Urothelium cell line (cell line): ENCODE results near the gene SLC43A3.

Experiments
- DNase-seq: peaks from one replicate; pipeline ENCODE4 v3.0.0; 2011; ENCODE audit warnings: low spot score, mixed read lengths
- FAIRE-seq: peaks from 2 replicates; lab custom pipeline; 2011; peaks lifted over from hg19 to GRCh38; lab: Jason Lieb, UNC

The SLC43A3 gene

GRCh38 chr11:57430952-57431351 lies 4.0 kb upstream of the SLC43A3 start:
- FAIRE-seq, result no peak
- no peak for DNase-seq

DNA sequence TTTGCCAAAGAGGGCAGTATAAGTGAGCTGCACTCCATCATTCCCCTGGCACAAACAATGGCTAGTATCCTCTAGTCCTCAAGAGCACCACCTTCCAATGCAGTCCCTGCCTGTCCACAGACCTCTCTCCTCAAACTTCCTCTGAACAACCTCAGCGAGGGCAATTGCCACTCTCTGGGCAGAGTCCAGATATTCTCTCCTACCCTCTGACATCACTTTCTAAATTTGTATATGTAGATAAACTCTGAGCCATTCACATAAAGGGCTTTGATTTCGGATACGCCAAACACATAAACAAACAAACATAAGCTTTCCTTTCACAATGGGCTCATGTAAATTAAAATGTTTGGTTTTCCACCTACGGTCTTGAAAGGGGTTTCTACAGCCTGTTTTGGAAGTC lies 3.0 kb upstream of the SLC43A3 start:
- no peak for FAIRE-seq
- no peak for DNase-seq

GRCh38 chr11:57428643-57429042 lies 1.7 kb upstream of the SLC43A3 start:
- FAIRE-seq (no peak), DNase-seq (no peak)

GRCh38 chr11:57427727-57428082 lies 784 bp upstream of the SLC43A3 start:
- no peak for FAIRE-seq

GRCh38 chr11:57426439-57426928 lies 437 bp downstream of the SLC43A3 start:
- DNase-seq (no peak), FAIRE-seq (no peak)

More at GRCh38 chr11:57427727-57428082, 784 bp upstream of the SLC43A3 start:
- DNase-seq, result no peak

DNA sequence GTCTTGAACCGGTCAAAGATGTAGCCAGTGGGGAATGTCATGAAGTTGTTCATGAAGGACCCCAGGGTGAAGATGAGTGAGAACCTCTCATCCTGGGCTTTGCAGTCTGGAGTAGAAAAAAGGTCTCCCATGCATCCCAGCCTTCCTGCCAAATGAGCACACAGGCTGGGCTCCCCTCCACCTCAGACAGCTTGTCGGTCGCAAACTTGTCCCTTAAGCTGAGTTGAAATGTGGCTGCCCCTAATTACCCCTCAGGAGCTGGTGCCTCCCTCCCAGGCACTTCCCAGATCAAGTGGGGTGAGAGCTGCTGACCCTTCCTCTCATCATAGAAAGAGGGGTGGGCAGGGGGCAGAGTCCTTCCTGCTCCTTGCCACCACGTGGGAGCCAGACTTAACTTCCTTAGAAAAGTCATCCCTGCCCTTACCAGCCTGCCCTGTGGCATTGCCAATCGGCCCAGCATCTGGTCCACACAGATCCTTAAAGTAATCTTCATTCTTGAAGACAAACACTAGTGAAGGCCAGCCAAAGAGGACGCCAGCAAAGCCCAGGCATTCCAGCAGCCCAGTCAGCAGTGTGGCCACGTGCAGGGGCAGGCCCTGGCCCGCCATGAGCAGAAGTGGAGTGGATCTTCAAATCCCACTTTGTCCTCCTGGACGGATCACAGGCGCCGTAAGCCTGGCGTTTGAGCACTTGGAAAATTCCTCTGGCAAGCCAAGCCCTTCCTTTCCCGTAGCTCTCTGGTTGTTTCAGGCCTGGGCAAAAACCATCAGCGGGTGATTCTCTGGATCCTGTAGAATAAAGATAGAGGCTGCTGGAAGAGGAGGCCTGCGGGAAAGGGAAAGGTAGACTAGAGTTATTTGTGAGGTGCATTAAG lies 1.1 kb downstream of the SLC43A3 start:
- no peak for DNase-seq
- no peak for FAIRE-seq

- DNase-seq, result peak; percentile 84
- peak; percentile 90 for FAIRE-seq
These were observed 1.9 kb downstream of the SLC43A3 start for GRCh38 chr11:57424792-57425564.

DNA sequence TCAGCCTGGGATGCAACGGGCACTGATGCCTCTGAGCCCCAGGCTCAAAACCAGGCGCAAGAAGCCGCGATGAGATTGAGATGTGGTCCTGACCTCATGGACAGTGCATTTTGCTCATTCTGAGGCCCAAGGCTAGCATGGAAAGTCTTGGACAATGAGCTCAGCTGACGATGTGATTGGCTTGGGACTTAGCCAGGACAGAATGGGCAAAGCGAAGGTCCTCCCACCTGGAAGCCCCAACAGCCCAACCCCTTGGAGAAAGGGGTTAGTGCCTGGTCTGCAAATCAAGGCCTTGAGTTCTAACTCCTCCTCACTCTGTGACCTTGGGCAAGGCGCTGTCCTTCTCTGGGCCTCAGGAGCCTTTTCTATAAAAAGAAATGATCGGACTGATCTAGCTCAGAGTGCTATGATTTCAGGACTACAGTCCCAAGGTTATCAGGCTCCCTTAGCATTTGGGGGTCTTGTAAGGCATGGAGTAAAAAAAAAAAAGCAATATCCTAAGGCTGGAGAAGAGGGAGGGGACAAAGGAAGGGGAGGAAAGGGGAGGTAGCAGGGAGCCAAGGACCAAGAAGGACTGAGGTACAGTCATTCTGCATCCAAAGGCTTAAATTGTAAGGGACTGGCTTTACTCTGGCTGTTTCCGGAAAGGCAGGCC lies 2.7 kb downstream of the SLC43A3 start:
- DNase-seq (no peak), FAIRE-seq (no peak)

GRCh38 chr11:57422669-57423068 lies 4.3 kb downstream of the SLC43A3 start:
- FAIRE-seq (no peak), DNase-seq (no peak)

DNA sequence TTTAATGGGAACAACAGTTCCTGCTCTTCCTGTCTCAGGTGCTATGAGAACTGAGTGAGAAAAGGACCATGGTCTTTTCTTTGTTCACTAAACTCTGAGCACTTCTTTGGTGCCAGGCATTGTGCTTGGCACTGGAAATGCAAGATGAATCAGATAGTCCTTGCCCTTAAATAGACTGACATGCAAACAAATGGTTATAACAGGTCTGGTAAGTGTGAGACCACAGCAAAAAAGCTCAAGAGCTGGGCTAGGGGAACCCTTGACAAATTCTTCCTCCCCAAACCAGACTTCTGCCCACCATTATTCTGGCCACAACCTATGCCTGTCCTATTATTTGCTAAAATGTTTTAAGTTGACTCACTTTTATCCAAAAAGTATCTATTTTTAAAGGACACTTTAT lies 5.1 kb downstream of the SLC43A3 start:
- DNase-seq (no peak), FAIRE-seq (no peak)

DNA sequence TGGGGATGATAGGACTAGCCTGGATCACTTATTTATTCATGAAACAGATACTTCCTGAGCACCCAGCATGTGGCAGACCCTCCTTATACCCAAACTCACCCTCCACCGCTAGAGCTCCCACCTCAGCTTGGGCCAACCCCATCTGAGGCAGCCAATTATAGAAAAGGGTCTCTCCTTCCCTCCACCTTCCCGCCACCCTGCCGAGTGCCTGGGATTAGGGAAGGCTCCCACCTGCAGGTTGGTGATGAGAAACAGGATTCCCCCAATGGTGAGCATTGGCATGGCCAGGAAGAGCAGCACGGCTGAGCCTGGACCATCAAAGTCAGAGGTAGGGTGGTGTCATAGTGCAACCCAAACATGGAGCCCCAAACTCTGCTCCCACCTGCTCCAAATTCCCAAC lies 5.9 kb downstream of the SLC43A3 start:
- no peak for FAIRE-seq
- DNase-seq, result no peak

- no peak for FAIRE-seq
These were observed 7.8 kb downstream of the SLC43A3 start for GRCh38 chr11:57419146-57419545.

DNA sequence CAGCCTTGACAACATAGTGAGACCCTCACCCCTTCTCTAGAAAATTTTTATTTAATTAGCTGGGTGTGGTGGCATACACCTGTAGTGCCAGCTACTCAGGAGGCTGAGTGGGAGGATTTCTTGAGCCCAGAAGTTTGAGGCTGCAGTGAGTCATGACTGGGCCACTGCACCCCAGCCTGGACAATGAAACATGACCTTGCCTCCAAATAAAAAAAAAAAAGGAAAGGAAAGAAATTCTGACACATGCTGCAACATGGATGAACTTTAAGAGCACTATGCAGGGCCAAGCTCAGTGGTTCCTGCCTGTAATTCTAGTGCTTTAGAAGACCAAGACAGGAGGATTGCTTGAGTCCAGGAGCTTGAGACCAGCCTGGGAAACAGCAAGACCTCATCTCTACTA lies 8.8 kb downstream of the SLC43A3 start:
- DNase-seq, result no peak
- FAIRE-seq, result no peak

More at GRCh38 chr11:57419146-57419545, 7.8 kb downstream of the SLC43A3 start:
- DNase-seq, result no peak

GRCh38 chr11:57417056-57417455 lies 9.9 kb downstream of the SLC43A3 start:
- DNase-seq (no peak), FAIRE-seq (no peak)

GRCh38 chr11:57416436-57416835 lies 10.5 kb downstream of the SLC43A3 start:
- no peak for DNase-seq
- no peak for FAIRE-seq

DNA sequence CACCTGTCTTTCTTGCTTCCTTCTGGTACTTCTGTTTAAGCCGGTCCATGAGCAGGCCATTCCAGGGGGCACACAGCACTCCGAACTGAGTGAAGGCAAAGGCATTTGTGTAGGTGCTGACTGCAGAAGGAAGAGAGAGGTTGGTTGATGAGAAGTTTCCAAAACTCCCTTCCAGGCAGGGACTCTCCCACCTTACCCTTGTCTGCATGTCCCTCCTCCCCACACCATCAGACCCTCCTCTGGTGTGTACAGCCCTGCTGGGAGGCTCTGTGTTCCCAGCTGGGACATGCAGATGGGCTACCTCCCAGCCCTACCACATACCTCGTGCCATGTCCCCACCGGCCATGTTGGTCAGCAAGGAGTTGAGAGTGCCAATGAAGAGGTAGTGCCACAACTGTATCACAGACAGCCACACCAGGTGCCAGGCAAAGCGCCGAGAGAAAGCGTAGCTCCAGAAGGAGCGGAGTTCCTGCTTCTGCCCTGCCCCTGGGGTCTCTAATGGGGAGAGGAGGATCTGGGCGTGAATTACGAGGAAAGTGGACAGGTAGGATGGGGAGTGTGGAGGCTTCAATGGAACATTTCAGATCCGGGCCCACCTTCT lies 12.2 kb downstream of the SLC43A3 start:
- DNase-seq (no peak), FAIRE-seq (no peak)

DNA sequence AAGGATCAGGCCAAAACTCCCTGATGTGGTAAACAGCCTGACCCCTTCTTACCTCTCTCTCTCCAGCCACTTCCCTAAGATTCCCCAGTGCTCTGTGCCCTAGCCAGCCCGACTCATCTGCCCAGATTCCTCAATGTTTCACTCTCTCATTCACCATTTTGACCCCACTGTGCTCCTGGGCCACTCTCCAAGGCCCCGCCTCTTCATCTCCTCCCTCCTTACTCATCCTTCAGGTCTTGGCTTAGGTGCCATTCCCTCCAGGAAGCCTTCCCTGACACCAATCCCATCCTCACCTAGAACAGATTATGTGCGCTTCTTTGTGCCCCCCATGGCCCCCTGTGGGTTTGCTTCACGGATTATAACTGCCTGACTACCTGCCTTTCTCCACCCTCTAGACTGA lies 13.2 kb downstream of the SLC43A3 start:
- FAIRE-seq, result no peak
- no peak for DNase-seq

DNA sequence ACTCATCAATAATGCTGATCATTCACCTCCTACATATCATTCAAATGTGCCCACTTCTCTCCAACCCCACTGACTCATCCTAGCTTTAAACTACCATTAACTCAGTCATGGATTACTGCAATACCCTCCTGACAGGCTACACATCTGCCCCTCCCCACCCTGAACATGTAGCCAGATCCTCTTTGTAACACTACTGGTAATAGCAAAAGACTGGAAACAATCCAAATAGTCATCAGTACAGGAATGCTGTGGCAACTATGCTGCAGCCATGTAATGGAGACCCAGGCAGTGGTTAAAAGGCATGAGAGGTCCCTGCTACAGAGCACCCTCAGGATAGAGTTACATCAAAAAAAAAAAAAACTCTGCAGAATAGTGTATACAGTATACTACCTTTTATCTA lies 16.6 kb downstream of the SLC43A3 start:
- FAIRE-seq (no peak), DNase-seq (no peak)

DNA sequence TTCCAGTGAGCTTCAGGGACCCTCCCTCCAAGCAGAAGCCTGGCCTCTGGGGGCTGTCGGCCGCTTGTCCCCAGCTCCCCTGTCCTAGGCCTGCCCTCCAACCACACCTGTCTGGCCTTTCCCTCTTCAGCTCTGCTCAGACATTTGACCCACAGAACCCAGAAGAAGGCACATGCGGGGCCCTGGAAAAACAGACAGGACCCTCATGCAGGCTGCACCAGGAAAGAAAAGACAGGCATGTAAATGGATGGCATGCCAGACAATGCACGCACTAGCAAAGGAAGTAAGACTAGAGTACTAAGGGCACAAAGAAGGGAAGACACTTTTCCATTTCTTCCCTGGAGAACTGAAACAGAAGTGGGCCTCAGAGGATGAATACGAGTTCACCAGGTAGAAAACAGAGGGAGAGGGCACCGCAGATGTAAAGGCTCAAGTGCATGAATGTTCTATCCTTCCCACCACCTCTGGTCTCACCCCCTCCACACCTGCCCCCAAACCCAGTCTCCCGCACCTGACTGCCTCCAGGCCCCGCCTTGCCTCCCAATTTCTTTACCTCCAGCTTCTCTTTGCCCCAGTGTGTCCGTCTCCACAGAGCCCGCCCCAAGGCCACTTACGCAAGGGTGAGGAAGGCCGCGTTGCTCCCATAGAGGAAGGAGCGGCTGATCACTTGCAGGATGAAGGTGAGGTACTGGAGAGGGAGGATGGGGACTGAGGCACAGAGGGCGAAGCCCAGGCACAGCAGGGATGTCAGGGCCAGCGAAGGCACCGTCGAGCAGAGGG lies 17.4 kb downstream of the SLC43A3 start:
- no peak for FAIRE-seq

DNA sequence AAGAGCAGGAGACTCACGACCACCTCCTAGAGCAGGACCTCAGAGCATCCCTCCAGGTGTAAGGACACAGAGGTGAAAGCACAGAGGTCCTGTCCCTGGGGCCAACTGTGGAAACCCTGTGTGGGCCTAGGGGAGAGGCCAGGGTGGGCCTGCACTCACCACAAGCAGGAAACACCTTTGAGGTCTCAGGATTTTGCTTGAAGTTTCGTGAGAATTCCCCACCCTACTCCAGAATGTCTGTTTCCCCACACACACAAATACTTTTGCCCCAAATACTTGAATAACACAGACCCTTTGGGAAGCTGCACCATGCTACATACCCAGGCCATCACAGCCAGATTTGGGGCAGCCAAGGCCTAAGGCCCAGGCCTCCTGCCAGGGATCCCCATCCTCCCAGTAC lies 18.1 kb downstream of the SLC43A3 start:
- DNase-seq (no peak), FAIRE-seq (no peak)

More for the DNA sequence above, 17.4 kb downstream of the SLC43A3 start:
- no peak for DNase-seq
